HG03457 (cell line): Measurements from ENCODE around the gene BGN.

Experiments used
- ATAC-seq: cut with Tn5 transposase; IDR thresholded peaks from one replicate; pipeline ENCODE4 v1.9.1; 2021; ENCODE audit warnings: moderate number of reproducible peaks; ENCODE audit not compliant: unreplicated experiment

Gene BGN

GRCh38 chrX:153525451-153525850, 30.7 kb downstream of the BGN start:
- no peak for ATAC-seq

- ATAC-seq = no peak
These were observed 31.3 kb downstream of the BGN start for GRCh38 chrX:153526042-153526441.

GRCh38 chrX:153526801-153527200, 32.0 kb downstream of the BGN start:
- ATAC-seq = no peak

GRCh38 chrX:153527208-153527607, 32.4 kb downstream of the BGN start:
- ATAC-seq = no peak

- ATAC-seq = no peak
These were observed 35.8 kb downstream of the BGN start for GRCh38 chrX:153530411-153531129.

- ATAC-seq = no peak
These were observed 38.3 kb downstream of the BGN start for GRCh38 chrX:153533091-153533490.

GRCh38 chrX:153537080-153537479, 42.3 kb downstream of the BGN start:
- ATAC-seq = no peak

DNA sequence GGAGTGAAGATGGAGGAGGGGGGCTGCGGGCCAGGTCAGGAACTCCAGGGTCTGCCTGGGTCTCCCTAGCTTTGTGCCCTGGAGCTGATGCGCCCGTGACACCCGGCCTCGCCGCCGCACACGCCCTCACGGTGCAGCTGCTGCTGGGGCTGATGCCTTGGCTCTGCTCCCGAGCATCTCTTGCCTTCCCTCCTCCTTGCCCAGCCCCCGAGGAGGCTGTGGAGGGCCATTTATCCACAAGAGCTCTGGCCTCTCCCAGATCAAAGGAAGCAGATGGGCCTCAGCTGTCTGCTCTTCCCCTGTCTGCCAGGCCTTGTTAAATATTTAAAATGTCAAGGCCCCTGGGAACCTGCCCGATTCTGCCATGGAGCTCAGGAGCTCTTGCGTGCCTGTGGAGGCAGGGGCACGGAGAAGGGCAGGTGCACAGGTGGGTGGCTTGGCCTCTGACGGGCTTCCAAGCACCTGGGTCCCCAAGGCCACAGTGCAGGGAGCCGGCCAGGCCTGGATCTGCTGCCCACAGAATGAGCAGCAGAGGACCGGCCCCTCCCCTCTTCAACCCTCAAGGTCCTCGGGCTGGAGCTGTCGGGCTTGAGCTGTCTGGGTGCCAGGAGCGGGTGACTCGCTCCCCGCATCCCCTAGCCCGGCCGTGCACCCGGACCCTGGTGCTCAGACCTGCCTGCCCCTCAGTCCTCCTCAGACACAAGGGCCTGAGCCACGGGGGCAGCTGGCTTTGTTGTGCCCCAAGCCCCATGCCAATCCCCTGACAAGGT, 42.9 kb downstream of the BGN start:
- no peak for ATAC-seq

DNA sequence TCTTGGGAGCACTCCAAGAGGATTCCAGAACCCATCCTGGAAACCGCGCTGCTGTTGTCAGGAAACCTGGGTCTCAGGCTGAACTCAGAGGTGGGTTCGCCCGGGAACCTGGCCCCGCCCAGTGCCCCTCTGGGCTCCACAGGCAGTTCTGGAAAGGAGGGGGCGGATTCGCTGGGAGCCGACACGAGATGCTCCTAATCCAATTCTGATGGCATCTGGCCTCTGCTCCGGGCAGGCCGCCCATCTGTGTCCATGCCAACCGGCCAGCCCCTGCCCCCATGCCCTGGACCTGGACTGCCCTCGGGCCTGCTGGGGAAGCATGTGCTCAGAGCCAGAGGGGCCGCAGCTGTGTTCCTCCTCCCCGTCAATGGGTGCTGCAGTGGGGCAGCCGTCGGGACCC, 43.6 kb downstream of the BGN start:
- no peak for ATAC-seq

- no peak for ATAC-seq
These were observed 44.6 kb downstream of the BGN start for GRCh38 chrX:153539171-153539978.

DNA sequence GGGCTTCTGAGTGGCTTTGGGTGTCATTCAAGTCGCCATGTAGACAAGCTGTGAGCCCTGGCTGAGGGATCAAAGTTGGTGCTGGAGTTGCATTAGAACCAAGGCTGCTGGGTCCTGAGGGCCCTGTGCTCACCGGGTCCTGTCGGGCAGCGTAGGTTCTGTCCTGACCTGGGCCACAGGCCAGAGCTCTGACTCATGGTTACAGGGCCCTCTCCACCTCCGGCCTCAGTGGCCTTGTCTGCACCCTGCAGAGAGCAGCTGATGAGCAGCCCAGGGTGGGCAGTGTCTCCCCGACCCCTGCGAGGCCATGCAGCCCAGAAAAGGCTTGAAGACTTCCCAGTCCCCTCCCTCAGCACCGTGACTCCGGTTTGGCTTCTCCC, 45.2 kb downstream of the BGN start:
- ATAC-seq = no peak

DNA sequence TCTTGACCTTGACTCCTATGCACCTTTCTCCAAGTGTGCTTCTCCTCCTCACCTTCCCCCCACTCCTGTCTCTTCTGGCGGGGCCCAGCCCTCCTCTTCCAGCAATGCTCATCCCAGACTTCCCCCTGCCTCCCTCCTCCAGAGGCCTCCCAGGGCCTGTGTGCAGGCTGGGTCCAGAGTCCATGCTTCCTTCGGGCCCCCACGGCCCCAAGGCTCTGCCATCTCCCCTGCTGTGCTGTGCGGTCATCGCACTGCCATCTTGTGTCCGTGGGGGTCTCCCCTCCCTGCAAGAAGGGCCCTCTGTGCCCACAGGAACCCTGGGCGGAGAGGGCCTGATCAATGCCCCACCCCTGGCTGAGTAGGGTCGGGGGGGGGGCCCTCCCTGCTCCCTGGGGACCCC, 49.9 kb downstream of the BGN start:
- no peak for ATAC-seq

DNA sequence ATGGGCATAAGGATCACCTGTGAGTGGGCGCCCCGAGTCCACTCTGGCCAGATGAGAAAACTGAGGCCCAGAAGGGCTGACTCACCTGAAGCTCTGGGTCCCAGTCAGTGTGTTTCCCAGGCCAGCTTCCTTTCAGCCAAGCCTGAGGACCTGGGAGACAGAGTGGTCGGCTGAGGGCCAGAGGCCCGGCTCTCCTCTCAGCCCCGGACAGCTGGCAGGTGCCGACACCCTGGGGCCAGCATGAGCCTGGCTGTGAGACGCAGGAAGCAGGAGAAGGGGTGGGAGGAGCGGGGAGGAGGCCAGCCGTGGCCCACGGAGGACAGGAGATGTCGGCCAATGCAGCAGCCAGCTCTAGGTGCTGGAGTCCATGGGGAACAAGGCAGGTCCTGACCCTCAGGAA, 51.6 kb downstream of the BGN start:
- ATAC-seq = no peak

DNA sequence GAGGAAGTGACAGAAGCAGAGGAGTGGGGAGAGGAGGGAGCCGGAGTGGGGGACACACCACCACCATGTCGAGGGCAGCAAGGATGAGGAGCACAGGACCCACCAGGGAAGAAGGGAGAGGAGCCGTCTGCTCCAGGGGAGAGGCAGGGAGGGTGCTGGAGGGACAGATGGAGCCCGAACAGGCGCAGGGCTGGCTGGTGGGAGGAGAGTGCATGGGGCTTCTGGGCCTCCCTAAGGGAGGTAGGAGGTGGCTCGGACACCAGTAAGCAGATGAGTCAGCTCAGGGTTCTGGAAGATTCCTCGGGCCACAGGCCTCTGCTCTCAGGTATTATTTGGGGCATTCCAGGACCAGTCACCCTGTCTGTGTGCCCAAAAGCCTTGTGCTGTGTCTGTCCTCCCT, 52.4 kb downstream of the BGN start:
- no peak for ATAC-seq

DNA sequence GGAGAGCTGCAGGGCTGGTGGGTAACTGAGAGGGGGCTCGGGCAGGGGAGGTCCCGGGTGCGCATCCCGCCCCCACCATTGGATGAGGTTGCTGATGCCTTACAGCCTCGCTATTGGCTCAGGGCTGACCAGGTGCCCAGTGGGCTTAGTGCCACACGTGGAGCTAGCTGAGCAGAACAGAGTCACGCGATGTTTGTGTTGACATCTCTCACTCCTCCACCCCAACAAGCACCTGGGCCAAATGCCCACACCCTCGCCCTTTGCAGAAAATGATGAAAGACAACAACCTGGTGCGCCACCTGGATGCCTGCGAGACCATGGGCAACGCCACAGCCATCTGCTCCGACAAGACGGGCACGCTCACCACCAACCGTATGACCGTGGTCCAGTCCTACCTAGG, 54.5 kb downstream of the BGN start:
- ATAC-seq = no peak

DNA sequence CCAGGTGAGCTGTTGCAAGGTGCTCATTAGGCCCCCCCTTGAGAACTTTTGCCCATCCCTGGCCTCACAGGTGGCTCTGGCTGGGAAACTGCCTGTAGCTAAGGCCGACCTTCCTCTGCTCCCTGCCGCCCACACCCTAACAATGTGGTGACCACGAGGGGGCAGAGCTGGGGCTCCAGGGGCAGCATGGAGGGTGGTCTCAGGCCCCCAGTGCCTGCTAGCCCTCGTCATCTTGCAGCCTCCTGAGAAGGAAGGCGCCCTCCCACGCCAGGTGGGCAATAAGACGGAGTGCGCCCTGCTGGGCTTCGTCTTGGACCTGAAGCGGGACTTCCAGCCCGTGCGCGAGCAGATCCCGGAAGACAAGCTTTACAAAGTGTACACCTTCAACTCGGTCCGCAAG, 55.0 kb downstream of the BGN start:
- no peak for ATAC-seq

- ATAC-seq = no peak
These were observed 56.4 kb downstream of the BGN start for GRCh38 chrX:153551135-153551534.

DNA sequence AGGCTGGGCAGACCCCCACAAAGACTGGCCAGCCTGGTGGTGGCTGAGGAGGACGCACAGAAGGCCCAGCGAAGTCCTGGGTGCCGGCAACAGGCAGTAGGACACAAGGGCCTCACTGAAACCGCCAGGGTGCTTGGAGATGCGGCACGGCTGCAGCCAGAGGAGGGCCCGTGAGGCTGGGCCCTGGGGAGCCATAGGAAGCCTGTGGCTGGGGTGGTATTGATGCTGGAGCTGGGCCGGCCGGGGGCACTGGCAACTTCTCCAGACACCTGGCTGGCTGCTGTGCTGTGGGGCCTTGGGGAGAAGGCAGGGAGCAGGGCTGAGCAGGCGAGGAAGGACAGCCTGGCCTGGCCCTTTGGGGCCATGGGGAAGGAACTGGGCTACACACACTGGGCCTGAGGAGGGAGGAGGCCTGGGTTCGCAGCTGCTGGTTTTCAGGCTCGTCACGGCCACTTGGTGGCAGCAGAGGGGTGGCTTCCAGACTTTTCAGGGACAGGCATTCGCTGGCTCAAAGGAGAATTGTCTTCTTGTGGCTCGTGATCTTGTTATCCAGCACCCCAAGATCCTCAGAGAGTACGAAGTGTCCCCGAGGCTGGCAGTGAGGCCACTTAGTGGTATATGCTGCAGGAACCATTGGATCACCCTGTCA, 59.9 kb downstream of the BGN start:
- no peak for ATAC-seq

GRCh38 chrX:153556767-153557166, 62.0 kb downstream of the BGN start:
- ATAC-seq = no peak

DNA sequence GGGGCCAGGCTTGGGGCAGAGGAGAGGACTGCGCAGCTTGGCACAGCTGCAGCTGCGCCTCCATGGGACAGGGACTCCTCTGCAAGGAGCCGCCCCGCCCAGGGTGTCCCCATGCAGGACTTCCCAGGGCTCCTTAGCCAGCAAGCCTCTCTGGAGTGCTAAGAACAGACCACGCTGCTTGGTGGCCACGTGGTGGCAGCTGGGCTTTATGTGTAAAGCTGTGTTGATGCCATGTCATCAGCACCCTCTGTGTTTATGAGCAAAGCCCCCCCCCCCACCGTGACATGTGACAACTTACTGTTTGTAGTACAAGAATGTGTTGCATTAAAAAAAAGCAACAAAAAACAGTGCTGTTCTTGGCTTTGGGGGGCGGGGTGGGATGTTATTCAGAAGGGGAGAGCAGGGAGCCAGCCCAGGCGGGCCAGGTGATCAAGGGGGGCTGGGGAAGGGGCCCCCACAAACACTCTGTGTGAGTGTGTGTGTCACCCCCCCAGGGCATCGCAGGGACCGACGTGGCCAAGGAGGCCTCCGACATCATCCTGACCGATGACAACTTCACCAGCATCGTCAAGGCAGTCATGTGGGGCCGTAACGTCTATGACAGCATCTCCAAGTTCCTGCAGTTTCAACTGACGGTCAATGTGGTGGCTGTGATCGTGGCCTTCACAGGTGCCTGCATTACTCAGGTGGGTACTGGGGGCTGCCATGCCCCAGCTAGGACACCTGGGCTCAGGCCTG, 63.0 kb downstream of the BGN start:
- no peak for ATAC-seq
